Measurements from ENCODE around the gene HEPH. TPM values are rescaled to one million over a fixed set of nuclear protein-coding genes. Genes with fewer than 3 reads are reported as not detected.
"Not testable (repeated sequence)": the region's sequence is repeated elsewhere in the genome, so short reads cannot be mapped to it uniquely, and the experiment has no call there.

Gene HEPH
- polyA plus RNA-seq, 1 donor from 2014 or later, result 11.6 TPM

DNA sequence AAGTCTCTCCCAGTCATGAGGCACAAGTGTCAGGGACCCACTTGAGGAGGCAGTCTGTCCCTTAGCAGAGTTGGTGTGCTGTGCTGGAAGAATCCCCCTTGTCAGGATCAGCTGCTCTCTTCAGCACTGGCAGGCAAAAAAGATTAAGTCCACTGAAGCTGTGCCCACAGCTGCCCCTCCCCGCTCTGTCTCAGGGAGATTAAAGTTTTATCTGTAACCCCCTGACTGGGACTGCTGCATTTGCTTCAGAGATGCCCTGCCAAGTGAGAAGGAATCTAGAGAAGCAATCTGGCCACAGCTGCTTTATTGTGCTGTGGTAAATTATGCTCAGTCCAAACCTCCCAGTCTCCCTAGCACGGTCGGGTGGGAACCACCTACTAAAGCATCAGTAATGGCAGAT is 37.4 kb upstream of the HEPH start:
- TF ChIP-seq RAD21 (conservative IDR thresholded peaks at IDR 0.05) (no peak), EZH2 (IDR thresholded peaks at IDR 0.05; ENCODE audit: borderline replicate concordance, insufficient read depth, low read length, poor library complexity, severe bottlenecking) (no peak), TAF1 (IDR thresholded peaks at IDR 0.05; ENCODE audit: low read depth) (no peak), MXI1 (conservative IDR thresholded peaks at IDR 0.05; ENCODE audit: poor library complexity, severe bottlenecking) (no peak), EP300 (conservative IDR thresholded peaks at IDR 0.05; ENCODE audit: poor library complexity, severe bottlenecking) (no peak), POLR2AphosphoS5 (IDR thresholded peaks at IDR 0.05) (no peak)
- TF ChIP-seq, protein P1, sequence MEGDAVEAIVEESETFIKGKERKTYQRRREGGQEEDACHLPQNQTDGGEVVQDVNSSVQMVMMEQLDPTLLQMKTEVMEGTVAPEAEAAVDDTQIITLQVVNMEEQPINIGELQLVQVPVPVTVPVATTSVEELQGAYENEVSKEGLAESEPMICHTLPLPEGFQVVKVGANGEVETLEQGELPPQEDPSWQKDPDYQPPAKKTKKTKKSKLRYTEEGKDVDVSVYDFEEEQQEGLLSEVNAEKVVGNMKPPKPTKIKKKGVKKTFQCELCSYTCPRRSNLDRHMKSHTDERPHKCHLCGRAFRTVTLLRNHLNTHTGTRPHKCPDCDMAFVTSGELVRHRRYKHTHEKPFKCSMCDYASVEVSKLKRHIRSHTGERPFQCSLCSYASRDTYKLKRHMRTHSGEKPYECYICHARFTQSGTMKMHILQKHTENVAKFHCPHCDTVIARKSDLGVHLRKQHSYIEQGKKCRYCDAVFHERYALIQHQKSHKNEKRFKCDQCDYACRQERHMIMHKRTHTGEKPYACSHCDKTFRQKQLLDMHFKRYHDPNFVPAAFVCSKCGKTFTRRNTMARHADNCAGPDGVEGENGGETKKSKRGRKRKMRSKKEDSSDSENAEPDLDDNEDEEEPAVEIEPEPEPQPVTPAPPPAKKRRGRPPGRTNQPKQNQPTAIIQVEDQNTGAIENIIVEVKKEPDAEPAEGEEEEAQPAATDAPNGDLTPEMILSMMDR (IDR thresholded peaks at IDR 0.05; ENCODE audit: poor library complexity, severe bottlenecking), result no peak
- TF ChIP-seq, protein P2, sequence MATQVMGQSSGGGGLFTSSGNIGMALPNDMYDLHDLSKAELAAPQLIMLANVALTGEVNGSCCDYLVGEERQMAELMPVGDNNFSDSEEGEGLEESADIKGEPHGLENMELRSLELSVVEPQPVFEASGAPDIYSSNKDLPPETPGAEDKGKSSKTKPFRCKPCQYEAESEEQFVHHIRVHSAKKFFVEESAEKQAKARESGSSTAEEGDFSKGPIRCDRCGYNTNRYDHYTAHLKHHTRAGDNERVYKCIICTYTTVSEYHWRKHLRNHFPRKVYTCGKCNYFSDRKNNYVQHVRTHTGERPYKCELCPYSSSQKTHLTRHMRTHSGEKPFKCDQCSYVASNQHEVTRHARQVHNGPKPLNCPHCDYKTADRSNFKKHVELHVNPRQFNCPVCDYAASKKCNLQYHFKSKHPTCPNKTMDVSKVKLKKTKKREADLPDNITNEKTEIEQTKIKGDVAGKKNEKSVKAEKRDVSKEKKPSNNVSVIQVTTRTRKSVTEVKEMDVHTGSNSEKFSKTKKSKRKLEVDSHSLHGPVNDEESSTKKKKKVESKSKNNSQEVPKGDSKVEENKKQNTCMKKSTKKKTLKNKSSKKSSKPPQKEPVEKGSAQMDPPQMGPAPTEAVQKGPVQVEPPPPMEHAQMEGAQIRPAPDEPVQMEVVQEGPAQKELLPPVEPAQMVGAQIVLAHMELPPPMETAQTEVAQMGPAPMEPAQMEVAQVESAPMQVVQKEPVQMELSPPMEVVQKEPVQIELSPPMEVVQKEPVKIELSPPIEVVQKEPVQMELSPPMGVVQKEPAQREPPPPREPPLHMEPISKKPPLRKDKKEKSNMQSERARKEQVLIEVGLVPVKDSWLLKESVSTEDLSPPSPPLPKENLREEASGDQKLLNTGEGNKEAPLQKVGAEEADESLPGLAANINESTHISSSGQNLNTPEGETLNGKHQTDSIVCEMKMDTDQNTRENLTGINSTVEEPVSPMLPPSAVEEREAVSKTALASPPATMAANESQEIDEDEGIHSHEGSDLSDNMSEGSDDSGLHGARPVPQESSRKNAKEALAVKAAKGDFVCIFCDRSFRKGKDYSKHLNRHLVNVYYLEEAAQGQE (IDR thresholded peaks at IDR 0.05; ENCODE audit: borderline replicate concordance), result no peak
- Histone ChIP-seq H3K27ac (ENCODE audit: low read length) (no peak overlapping the region), H3K27me3 (ENCODE audit: insufficient read depth, low read depth, low read length) (no peaks in the 10 kb centered on the region), H3F3A (ENCODE audit: insufficient read depth, low read length, poor library complexity, severe bottlenecking) (no peaks in the 10 kb centered on the region), H3K4me3 (ENCODE audit: low read length) (no peak overlapping the region), H4K20me1 (ENCODE audit: insufficient read depth) (no peaks in the 10 kb centered on the region), H3K9ac (ENCODE audit: low read length) (no peak overlapping the region), H2AFZ (ENCODE audit: low read depth, low read length) (no peak overlapping the region), H3K79me2 (replicated peaks; ENCODE audit: insufficient read depth, low read length) (no peaks in the 10 kb centered on the region), H3K36me3 (ENCODE audit: insufficient read depth, low read length) (no peaks in the 10 kb centered on the region), H3K4me2 (ENCODE audit: low read length) (no peak overlapping the region), H3K9me3 (ENCODE audit: low read length) (no peaks in the 10 kb centered on the region), H3K9me2 (ENCODE audit: insufficient read depth, low read length) (no peaks in the 10 kb centered on the region)

DNA sequence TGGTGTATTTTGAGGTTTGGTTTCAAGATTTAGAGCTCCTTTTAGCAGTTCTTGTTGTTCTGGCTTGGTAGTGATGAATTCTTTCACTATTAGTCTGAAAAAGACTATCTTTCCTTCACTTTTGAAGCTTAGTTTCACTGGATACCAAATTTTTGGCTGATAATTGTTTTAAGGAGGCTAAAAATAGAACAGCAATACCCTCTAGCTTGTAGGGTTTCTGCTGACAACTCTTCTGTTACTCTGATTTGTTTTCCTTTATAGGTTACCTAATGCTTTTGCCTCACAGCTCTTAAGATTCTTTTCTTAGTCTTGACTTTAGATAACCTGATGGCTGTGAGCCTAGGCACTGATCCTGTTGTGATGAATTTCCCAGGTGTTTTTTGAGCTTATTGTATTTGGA is 33.6 kb upstream of the HEPH start:
- H2AFZ ChIP-seq (ENCODE audit: low read depth, low read length), result no peak overlapping the region
- TF ChIP-seq, protein P1 (IDR thresholded peaks at IDR 0.05; ENCODE audit: poor library complexity, severe bottlenecking), result no peak
- no peak for TF ChIP-seq SMC3 (conservative IDR thresholded peaks at IDR 0.05; ENCODE audit: poor library complexity)
- no peak for TF ChIP-seq MXI1 (conservative IDR thresholded peaks at IDR 0.05; ENCODE audit: poor library complexity, severe bottlenecking)
- no peak for TF ChIP-seq EZH2 (IDR thresholded peaks at IDR 0.05; ENCODE audit: borderline replicate concordance, insufficient read depth, low read length, poor library complexity, severe bottlenecking)
- TF ChIP-seq EP300 (conservative IDR thresholded peaks at IDR 0.05; ENCODE audit: poor library complexity, severe bottlenecking), result no peak
- TF ChIP-seq, protein P2 (IDR thresholded peaks at IDR 0.05; ENCODE audit: borderline replicate concordance), result no peak
- no peak for TF ChIP-seq RAD21 (conservative IDR thresholded peaks at IDR 0.05)
- no peak for TF ChIP-seq TAF1 (IDR thresholded peaks at IDR 0.05; ENCODE audit: low read depth)
- TF ChIP-seq POLR2AphosphoS5 (IDR thresholded peaks at IDR 0.05), result no peak
- no peaks in the 10 kb centered on the region for H4K20me1 ChIP-seq (ENCODE audit: insufficient read depth)
- H3K9me3 ChIP-seq (ENCODE audit: low read length), result no peaks in the 10 kb centered on the region
- no peak overlapping the region for H3K4me2 ChIP-seq (ENCODE audit: low read length)
- no peaks in the 10 kb centered on the region for H3K9me2 ChIP-seq (ENCODE audit: insufficient read depth, low read length)
- H3K27me3 ChIP-seq (ENCODE audit: insufficient read depth, low read depth, low read length), result no peaks in the 10 kb centered on the region
- no peaks in the 10 kb centered on the region for H3K36me3 ChIP-seq (ENCODE audit: insufficient read depth, low read length)
- no peak overlapping the region for H3K9ac ChIP-seq (ENCODE audit: low read length)
- no peaks in the 10 kb centered on the region for H3F3A ChIP-seq (ENCODE audit: insufficient read depth, low read length, poor library complexity, severe bottlenecking)
- H3K4me3 ChIP-seq (ENCODE audit: low read length), result no peak overlapping the region
- H3K79me2 ChIP-seq (replicated peaks; ENCODE audit: insufficient read depth, low read length), result no peaks in the 10 kb centered on the region
- no peak overlapping the region for H3K27ac ChIP-seq (ENCODE audit: low read length)

GRCh38 chrX:66135284-66135683 is 28.8 kb upstream of the HEPH start:
- H3K27ac ChIP-seq (ENCODE audit: low read length); H3K36me3 ChIP-seq (ENCODE audit: insufficient read depth, low read length); H3K9me3 ChIP-seq (ENCODE audit: low read length); H3K9ac ChIP-seq (ENCODE audit: low read length); H2AFZ ChIP-seq (ENCODE audit: low read depth, low read length); H3K9me2 ChIP-seq (ENCODE audit: insufficient read depth, low read length); H3F3A ChIP-seq (ENCODE audit: insufficient read depth, low read length, poor library complexity, severe bottlenecking); H3K79me2 ChIP-seq (replicated peaks; ENCODE audit: insufficient read depth, low read length); H3K27me3 ChIP-seq (ENCODE audit: insufficient read depth, low read depth, low read length); H3K4me3 ChIP-seq (ENCODE audit: low read length); H4K20me1 ChIP-seq (ENCODE audit: insufficient read depth); H3K4me2 ChIP-seq (ENCODE audit: low read length): not testable (repeated sequence)
